Gastroesophageal sphincter (tissue), 4 donors: Measurements from ENCODE around the gene MAP6. TPM values are rescaled to one million over a fixed set of nuclear protein-coding genes. Genes with fewer than 3 reads are reported as not detected.

Experiments used
- ATAC-seq: fragments of 150-250 bp; one replicate; pipeline ENCODE4 v1.9.1; 2016; ENCODE audit warnings: mild to moderate bottlenecking, moderate library complexity
- H3K27ac ChIP-seq, 4 donors: fragments of 200-600 bp; sonication (generic) in 3 of 4; 1 replicate in 3 of 4; 2 replicates in 1 of 4; pipeline ENCODE4 v1.5.1; 2016 to 2019
- H3K27me3 ChIP-seq: fragments of 200-600 bp; sonication (generic); one replicate; pipeline ENCODE4 v1.5.1; 2019
- H3K36me3 ChIP-seq, 2 donors: fragments of 200-600 bp; sonication (generic); one replicate each; pipeline ENCODE4 v1.5.1; 2019; ENCODE audit warnings: control low read depth in 1 of 2
- H3K4me1 ChIP-seq, 3 donors: fragments of 200-600 bp; sonication (generic); 1 replicate in 2 of 3; 2 replicates in 1 of 3; pipeline ENCODE4 v1.5.1; 2016 to 2019; ENCODE audit warnings: control low read depth in 2 of 3
- H3K4me3 ChIP-seq, 2 donors: fragments of 200-600 bp; sonication (generic); one replicate each; pipeline ENCODE4 v1.5.1; 2019; ENCODE audit warnings: mild to moderate bottlenecking in 1 of 2, moderate library complexity in 1 of 2
- H3K9me3 ChIP-seq, 3 donors: fragments of 200-600 bp; sonication (generic); one replicate each; pipeline ENCODE4 v1.5.1; 2017 to 2019; ENCODE audit warnings: control low read depth in 2 of 3
- EP300 ChIP-seq: sonication (generic); formaldehyde crosslinking; IDR thresholded peaks from one replicate; pipeline ENCODE4 v1.6.1; 2017; ENCODE audit warnings: antibody characterized with exemption, mild to moderate bottlenecking
- POLR2A ChIP-seq, 2 donors: fragments of 450-650 bp; IDR thresholded peaks; one replicate each; pipeline ENCODE4 v1.6.1; 2017; ENCODE audit warnings: antibody characterized with exemption in 2 of 2, mild to moderate bottlenecking in 2 of 2, moderate library complexity in 1 of 2
- POLR2AphosphoS5 ChIP-seq: sonication (generic); formaldehyde crosslinking; IDR thresholded peaks from one replicate; pipeline ENCODE4 v1.6.1; 2017; ENCODE audit warnings: antibody characterized with exemption
- WGBS, 2 donors: methylation state at CpG; one replicate each; pipeline ENCODE4 v1.1.5; 2018; ENCODE audit warnings: low coverage in 1 of 2; 5-methylcytosine and 5-hydroxymethylcytosine counted together
- small RNA-seq, 4 donors: library from RNA; depleted of rRNA; stranded (forward); fragments of <200 nt; gene quantifications; one replicate each; pipeline ENCODE3, GENCODE V24; 2016
- total RNA-seq, 4 donors: library from RNA; depleted of rRNA; stranded (reverse); fragments of >200 nt; gene quantifications; one replicate each; pipeline ENCODE4 v1.1.0, GENCODE V29; 2016
- TF ChIP-seq, protein P1 (sequence below), 4 experiments: fragments of 200-600 bp in 2 of 4; fragments of 450-650 bp in 2 of 4; sonication (generic) in 1 of 4; IDR thresholded peaks; one replicate each; pipeline ENCODE4 v1.5.1; 2017 to 2019; ENCODE audit warnings: antibody characterized with exemption in 4 of 4, mild to moderate bottlenecking in 2 of 4, moderate library complexity in 2 of 4

MAP6 gene
- total RNA-seq, 4 donors from 2014 or later = 23.3 to 35.5 (median 25.5) TPM

DNA sequence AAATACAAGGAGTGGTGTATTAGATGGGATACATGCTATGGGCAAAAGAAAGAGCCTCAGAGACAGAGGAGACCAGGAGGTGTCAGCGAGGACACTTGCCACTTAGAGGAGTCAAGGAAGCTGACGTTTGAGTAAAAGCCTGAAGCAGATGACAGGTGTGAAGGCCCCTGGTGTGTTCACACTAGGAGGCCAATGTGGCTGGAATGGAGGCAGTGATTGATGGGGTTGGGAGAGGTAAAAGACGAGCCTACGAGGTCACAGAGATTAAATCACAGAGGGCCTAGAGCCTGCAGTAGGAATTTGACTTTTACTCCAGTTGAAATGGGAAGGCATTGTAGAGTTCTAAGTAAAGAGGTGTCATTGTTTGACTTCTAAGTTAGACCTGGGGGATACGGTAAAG is 131.1 kb downstream of the MAP6 start:
- no peak overlapping the region for H3K27ac ChIP-seq
- no peaks in the 10 kb centered on the region for H3K36me3 ChIP-seq
- H3K27me3 ChIP-seq = no peaks in the 10 kb centered on the region
- no peaks in the 10 kb centered on the region for H3K4me1 ChIP-seq
- H3K9me3 ChIP-seq = no peaks in the 10 kb centered on the region
- no peak for ATAC-seq
- H3K4me3 ChIP-seq = no peak overlapping the region
- TF ChIP-seq EP300 (no peak), POLR2A (IDR thresholded peaks at IDR 0.05) (no peak), POLR2AphosphoS5 (no peak)
- TF ChIP-seq, protein P1, sequence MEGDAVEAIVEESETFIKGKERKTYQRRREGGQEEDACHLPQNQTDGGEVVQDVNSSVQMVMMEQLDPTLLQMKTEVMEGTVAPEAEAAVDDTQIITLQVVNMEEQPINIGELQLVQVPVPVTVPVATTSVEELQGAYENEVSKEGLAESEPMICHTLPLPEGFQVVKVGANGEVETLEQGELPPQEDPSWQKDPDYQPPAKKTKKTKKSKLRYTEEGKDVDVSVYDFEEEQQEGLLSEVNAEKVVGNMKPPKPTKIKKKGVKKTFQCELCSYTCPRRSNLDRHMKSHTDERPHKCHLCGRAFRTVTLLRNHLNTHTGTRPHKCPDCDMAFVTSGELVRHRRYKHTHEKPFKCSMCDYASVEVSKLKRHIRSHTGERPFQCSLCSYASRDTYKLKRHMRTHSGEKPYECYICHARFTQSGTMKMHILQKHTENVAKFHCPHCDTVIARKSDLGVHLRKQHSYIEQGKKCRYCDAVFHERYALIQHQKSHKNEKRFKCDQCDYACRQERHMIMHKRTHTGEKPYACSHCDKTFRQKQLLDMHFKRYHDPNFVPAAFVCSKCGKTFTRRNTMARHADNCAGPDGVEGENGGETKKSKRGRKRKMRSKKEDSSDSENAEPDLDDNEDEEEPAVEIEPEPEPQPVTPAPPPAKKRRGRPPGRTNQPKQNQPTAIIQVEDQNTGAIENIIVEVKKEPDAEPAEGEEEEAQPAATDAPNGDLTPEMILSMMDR (IDR thresholded peaks at IDR 0.05) = no peak
- WGBS, 2 donors = 73 to 90% methylated on average over 3 to 5 of the region's 5 CpGs

Small RNA genes lying within 50 kb of the gene (small RNA-seq; reads per million reads assigned to genes)
- gene AP001922.4 = 0 reads per million in 4 donors

Other genes with a start within 250 kb of the MAP6 start
- gene KLHL35, start 235.8 kb downstream of the MAP6 start, total RNA-seq = under 1 TPM in 1 of 4 donors, not detected in 3; 0.72 TPM
- 1 to 10 TPM; 3.8 to 9.3 (median 6.4) TPM for gene GDPD5, start 143.1 kb downstream of the MAP6 start, total RNA-seq
- 100 to 1,000 TPM; 127 to 284 (median 175) TPM for gene SERPINH1, start 106.8 kb downstream of the MAP6 start, total RNA-seq
- gene MOGAT2, start 48.8 kb upstream of the MAP6 start, total RNA-seq = under 1 TPM in 1 of 4 donors, not detected in 3; 0.30 TPM
- 10 to 100 TPM in 1 of 4 donors, 1 to 10 TPM in 2, under 1 TPM in 1; 0.74 to 14.4 (median 1.5) TPM for gene DGAT2, start 99.7 kb upstream of the MAP6 start, total RNA-seq
- 10 to 100 TPM; 28.1 to 50.1 (median 34.7) TPM for gene UVRAG, start 146.2 kb upstream of the MAP6 start, total RNA-seq